ENCODE results near the gene OR5I1.
"Not testable (repeated sequence)": the region's sequence is repeated elsewhere in the genome, so short reads cannot be mapped to it uniquely, and the experiment has no call there.

The OR5I1 gene

DNA sequence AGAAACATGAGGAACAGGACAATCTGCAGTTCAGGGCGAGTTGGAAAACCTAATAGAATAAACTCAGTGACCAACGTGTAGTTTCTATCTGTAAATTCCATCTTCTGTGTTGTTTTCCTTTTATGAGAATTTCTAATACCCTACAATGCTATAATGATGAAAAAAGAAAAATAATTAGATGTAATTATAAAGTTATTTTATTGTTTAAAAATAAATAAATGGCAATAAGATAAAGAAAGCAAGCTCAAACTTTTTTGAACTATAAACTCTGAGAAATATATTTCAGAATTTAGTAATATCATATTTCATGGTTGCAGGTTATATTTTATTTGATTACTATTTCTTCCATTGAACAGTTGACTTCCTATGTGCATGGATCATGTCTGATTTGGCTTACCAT is at the start of gene OR5I1:
Gene OR5I1 (minus strand): TSS at position 101 of the 400 bp plus-strand sequence. CDS start 0 bp downstream, at position 101.
- no peak for DNase-seq (ENCODE audit: low read depth)

DNA sequence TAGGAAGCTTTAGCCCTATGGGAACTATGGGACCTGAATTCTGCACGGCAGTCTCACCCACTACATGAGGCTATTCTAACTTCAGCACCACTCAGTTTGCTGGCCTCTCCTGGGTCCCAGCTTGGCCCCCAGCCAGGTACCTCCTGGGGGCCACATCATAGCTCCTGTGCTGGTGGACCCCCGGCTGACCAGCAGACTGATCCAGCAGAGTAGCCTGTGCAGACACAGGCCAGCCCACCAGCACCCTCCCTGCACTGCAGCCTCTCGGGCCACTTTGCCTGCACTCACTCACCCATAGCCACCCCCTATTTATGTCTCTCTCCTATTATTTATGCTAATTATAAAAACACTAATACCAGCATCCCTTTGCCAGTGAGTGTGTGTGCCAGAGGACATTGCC is 34.7 kb upstream of the OR5I1 start:
- DNase-seq (ENCODE audit: low read depth): no peak

DNA sequence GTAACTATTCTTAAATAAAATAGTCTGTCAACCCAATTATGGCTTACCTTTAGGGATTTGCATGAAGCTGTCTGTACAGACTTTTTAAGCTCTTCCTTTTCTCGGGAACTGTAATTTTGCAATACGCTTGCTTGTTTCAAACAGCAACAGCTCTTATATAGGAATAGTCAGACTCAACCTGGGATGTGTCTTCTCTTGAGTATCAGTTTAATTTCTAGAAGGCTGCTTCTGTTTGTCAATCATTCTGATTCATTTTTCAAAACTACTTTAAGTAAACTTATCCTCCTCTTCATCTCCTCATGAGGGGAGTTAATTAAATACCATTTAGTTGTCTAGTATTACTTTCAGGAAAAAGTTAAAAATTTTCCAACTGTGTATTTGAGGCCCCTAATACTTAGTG is 33.6 kb upstream of the OR5I1 start, which contains the start of gene OR10AG1:
Gene OR10AG1 (minus strand): TSS at position 101 of the 400 bp plus-strand sequence. CDS start 38 bp downstream, at position 63.
- DNase-seq (ENCODE audit: low read depth): no peak

DNA sequence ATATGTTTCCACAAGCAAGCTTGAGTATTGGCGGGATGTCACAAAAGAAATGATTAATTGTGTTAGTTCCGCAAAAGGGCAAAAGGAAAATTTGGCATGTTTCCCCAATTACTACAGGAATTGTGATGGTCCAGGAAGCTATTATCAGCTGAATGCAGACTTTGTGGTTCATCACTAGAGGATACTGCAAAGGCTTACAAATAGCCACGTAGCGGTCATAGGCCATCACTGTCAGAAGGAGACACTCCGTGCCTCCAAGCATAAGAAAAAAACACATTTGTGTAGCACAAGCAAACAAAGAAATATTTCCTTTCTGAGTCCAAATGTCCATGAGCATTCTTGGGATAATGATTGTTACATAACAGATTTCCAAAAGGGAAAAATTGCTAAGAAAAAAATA is 31.7 kb upstream of the OR5I1 start:
- no peak for DNase-seq (ENCODE audit: low read depth)

DNA sequence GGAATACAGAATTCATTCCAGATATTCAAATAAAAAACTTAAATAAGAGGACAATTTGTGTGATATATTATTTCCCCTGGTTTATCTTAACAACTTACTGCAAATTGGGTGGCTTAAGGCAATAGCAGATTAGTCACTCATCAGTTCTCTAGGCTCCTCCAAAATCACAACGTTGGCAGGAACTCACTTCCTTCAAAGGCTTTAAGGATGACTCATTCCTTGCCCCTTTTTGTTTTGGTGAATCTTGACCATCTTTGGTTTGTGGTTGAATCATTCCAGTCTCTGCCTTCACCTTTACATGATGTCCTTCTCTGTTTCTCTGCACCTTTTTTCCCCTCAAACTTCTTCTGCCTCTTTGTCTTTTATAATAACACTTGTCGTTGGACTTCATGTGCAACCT is 30.2 kb upstream of the OR5I1 start:
- DNase-seq (ENCODE audit: low read depth): no peak

DNA sequence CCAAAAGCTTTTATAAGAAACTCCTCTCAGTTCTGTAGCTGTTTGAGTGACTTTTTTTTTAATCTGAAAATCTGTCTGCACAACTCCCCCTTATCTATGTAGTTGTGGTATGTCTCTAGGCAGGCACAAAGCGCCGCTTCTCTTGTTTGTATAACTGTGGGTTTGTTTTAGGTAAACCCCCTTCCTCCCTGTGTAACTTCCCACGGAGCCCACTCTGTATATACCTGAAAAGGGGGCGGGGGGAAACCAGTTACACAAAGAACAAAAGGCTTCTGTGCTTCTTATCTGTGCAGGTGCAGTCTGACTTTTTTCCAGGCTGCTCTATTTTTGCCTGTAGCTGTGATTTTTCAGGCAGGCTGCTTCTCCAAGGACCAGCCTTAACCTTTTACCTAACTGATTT is 20.3 kb upstream of the OR5I1 start:
- DNase-seq (ENCODE audit: low read depth): no peak

DNA sequence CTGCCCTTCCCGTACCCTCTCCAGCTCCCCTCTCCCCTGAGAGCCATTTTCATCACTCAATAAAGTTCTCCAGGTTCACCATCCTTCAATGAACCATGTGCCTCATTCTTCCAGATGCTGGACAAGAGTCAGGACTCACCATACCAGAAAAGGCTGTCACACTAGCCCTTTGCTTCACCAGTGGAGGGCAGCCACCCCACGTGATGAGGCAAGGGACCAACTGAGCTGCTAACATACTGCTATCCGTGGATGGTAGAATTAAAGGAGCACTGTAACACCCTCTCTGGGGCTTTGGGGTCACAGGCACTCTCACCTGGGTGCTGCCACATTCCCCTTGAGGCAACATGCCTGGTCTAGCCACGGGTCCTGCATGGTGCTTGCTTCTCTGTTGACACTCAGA is 13.1 kb upstream of the OR5I1 start:
- no peak for DNase-seq (ENCODE audit: low read depth)

DNA sequence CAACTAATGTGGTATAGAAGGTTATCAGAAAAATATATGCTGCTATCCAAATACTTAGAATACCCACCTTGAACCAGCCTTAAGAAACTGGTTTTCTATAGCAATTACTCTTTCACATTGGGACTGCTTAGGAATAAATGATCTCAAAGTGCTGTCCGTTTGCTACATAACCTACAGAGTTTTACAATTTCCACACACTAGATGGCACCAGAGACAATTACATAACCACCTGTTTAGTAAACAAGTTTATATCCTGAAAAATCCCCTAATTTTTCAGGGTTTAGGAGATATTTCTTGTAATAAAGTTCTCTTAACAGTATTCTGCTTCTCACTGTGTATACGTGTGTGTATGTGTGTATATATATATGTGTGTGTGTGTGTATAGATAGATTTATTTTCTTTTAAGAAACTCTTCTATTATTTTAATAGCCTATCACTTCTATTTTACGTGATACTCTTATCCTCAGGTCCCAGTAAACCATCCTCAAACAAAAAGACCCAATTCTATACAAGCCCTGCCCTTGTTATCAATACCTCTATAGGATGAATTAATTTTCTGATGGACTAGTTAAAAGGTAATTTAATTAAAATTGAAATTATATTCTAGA is 6.7 kb upstream of the OR5I1 start:
- peak; percentile 5 for DNase-seq (ENCODE audit: low read depth)

DNA sequence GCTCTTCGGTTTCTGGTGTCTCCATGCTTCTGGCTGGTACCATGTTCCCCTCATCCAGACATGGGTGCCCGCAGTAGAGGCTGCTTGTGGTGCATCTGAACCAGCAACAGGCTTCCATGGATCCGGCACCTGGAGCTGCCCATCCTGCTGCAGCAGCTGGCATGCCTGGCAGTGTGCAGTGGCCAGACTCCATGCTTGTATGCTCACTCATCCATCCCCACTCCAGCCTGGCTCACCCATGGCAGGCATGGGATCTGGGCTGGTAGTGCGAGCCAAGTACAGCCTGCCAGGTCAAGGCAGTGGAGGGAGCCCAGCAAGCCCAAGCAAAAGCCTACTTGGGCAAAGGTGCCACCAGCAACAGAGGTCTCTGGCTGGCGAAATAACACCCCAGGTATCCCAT is 15.7 kb downstream of the OR5I1 start:
- no peak for DNase-seq (ENCODE audit: low read depth)

DNA sequence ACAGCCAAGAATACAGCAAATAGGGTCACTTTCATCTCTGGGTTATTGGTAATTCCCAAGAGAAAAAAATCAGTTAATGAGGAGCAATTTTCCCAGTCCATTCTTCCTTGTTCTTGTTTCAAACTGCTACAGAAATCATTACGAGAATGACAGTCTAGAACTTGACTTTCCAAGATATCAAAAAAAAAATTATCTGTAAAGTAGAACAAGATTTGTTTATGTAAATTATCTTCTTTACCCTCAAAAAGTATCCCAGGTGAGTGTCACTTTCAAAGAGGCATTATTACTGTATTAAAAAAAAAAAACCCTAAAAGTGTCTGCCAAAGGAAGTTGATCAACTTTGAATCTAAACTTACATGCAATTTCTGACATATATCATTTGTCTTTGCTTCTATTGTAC is 21.7 kb downstream of the OR5I1 start, which contains the start of gene OR5W2:
Gene OR5W2 (minus strand): TSS at position 101 of the 400 bp plus-strand sequence. CDS start 0 bp downstream, at position 101.
- no peak for DNase-seq (ENCODE audit: low read depth)

DNA sequence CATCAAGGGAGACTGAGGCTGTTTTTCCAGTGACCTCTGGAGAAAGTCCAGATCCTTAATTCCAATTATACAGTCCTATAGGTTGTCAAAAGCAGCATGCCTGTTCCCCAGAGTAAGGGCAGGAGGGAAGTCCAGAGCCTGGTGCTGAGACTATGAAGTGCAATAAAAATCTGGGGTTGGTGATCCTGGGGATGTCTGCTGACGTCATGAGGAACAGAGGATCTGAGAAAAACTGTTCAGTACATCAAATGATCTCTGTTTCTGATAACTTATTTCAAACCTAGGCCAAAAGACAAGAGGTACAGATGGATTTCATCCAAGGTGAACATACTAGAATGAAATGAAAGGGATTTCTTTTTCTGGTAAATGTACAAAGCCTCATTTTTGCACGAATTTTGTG is 33.9 kb downstream of the OR5I1 start:
- no peak for DNase-seq (ENCODE audit: low read depth)

DNA sequence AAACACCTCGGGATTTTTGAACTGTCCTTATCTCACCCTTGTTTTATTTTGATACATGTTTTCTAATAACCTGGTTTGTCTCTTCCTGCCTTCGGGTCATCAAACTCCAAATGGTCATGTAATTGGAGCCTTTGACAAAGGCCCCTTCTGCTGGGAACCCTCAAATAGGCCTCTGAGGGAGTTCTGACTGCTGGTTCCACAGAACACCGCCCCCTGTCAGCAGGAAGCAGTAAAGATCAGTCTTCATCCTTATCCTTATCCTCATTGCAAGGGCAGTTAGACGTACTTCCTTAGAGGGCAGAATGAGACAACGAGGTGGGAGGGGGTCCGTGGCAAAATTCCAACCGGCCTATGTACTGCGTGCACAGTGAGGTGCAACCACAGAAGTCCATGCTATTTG is 41.0 kb downstream of the OR5I1 start:
- no peak for DNase-seq (ENCODE audit: low read depth)

DNA sequence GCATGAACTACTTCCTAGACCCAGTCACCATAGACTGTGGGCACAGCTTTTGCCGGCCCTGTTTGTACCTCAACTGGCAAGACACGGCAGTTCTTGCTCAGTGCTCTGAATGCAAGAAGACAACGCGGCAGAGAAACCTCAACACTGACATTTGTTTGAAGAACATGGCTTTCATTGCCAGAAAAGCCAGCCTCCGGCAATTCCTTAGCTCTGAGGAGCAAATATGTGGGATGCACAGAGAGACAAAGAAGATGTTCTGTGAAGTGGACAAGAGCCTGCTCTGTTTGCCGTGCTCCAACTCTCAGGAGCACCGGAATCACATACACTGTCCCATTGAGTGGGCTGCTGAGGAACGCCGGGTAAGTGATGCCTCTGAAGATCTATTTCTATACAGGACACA is 50.7 kb downstream of the OR5I1 start:
- not testable (repeated sequence) for DNase-seq (ENCODE audit: low read depth)

Data from amniotic epithelial cell (primary cell).